ENCODE results near the gene MAST2.

The MAST2 gene

GRCh38 chr1:46008585-46008984, 205.2 kb downstream of the MAST2 start:
- no peaks in the 10 kb centered on the region for H3K27me3 ChIP-seq
- H3K4me1 ChIP-seq: no peaks in the 10 kb centered on the region
- H3K4me3 ChIP-seq: no peak overlapping the region
- peaks cover 57 to 74% (median 65%) of the 10 kb centered on the region in 3 donors for H3K36me3 ChIP-seq
- no peak overlapping the region for H3K27ac ChIP-seq
- DNase-seq: no peak
- intact Hi-C loops (cut with DNase I; ENCODE audit: low total_unique reads): no loop called here
- no peak for TF ChIP-seq CTCF (IDR thresholded peaks at IDR 0.05)
- no peaks in the 10 kb centered on the region for H3K9me3 ChIP-seq

GRCh38 chr1:46010611-46011010, 207.2 kb downstream of the MAST2 start:
- intact Hi-C loops (cut with DNase I; ENCODE audit: low total_unique reads): no loop called here
- no peak overlapping the region for H3K4me3 ChIP-seq

GRCh38 chr1:46011121-46011695, 207.8 kb downstream of the MAST2 start:
- Histone ChIP-seq H3K4me3 (no peak overlapping the region), H3K36me3 (peaks cover 52 to 63% (median 62%) of the 10 kb centered on the region in 3 donors), H3K9me3 (no peaks in the 10 kb centered on the region), H3K4me1 (no peaks in the 10 kb centered on the region), H3K27ac (no peak overlapping the region), H3K27me3 (no peaks in the 10 kb centered on the region)
- intact Hi-C loops (cut with DNase I; ENCODE audit: low total_unique reads): no loop called here
- TF ChIP-seq CTCF (IDR thresholded peaks at IDR 0.05): no peak
- DNase-seq: no peak

More at GRCh38 chr1:46010611-46011010, 207.2 kb downstream of the MAST2 start:
- no peak for DNase-seq
- no peak overlapping the region for H3K27ac ChIP-seq
- H3K9me3 ChIP-seq: no peaks in the 10 kb centered on the region
- H3K27me3 ChIP-seq: no peaks in the 10 kb centered on the region
- peaks cover 57 to 69% (median 65%) of the 10 kb centered on the region in 3 donors for H3K36me3 ChIP-seq
- H3K4me1 ChIP-seq: no peaks in the 10 kb centered on the region
- no peak for TF ChIP-seq CTCF (IDR thresholded peaks at IDR 0.05)

GRCh38 chr1:46012236-46012635, 208.8 kb downstream of the MAST2 start:
- intact Hi-C loops (cut with DNase I; ENCODE audit: low total_unique reads): no loop called here
- H3K4me3 ChIP-seq: no peak overlapping the region
- no peaks in the 10 kb centered on the region for H3K4me1 ChIP-seq
- peaks cover 41 to 53% (median 52%) of the 10 kb centered on the region in 3 donors for H3K36me3 ChIP-seq
- H3K9me3 ChIP-seq: no peaks in the 10 kb centered on the region
- no peak overlapping the region for H3K27ac ChIP-seq
- no peak for TF ChIP-seq CTCF (IDR thresholded peaks at IDR 0.05)
- no peaks in the 10 kb centered on the region for H3K27me3 ChIP-seq
- DNase-seq: no peak

GRCh38 chr1:46013581-46013980, 210.2 kb downstream of the MAST2 start:
- intact Hi-C loops (cut with DNase I; ENCODE audit: low total_unique reads): no loop called here
- H3K27me3 ChIP-seq: no peaks in the 10 kb centered on the region
- peaks cover 33 to 39% (median 39%) of the 10 kb centered on the region in 3 donors for H3K36me3 ChIP-seq
- H3K27ac ChIP-seq: no peak overlapping the region
- no peak for DNase-seq
- H3K4me3 ChIP-seq: no peak overlapping the region
- H3K9me3 ChIP-seq: no peaks in the 10 kb centered on the region
- no peaks in the 10 kb centered on the region for H3K4me1 ChIP-seq
- TF ChIP-seq CTCF (IDR thresholded peaks at IDR 0.05): no peak

Measured in tibial artery (tissue), 4 donors.